Activated naive CD4-positive, alpha-beta T cell treated with anti-CD3 and anti-CD28 coated beads for 36 hours (primary cell): ENCODE results near the gene ARHGAP32. TPM values are rescaled to one million over a fixed set of nuclear protein-coding genes. Genes with fewer than 3 reads are reported as not detected.
"Not testable (repeated sequence)": the region's sequence is repeated elsewhere in the genome, so short reads cannot be mapped to it uniquely, and the experiment has no call there.

Experiments
- CTCF ChIA-PET: fragments of 350-600 bp; sonication (Branson Sonifier 250); formaldehyde crosslinking; loops from one replicate; lab custom pipeline; 2021; ENCODE audit warnings: antibody characterized with exemption; lab: Charles Lee
- DNase-seq: peaks from one replicate; pipeline ENCODE4 v3.0.0-alpha.2; 2020
- H3K27ac Mint-ChIP-seq: one replicate; pipeline ENCODE4 v1.8.0; 2021; ENCODE audit warnings: mild to moderate bottlenecking, mixed read lengths
- H3K27me3 Mint-ChIP-seq: one replicate; pipeline ENCODE4 v1.8.0; 2021; ENCODE audit warnings: low read depth, mixed read lengths
- H3K36me3 Mint-ChIP-seq: one replicate; pipeline ENCODE4 v1.8.0; 2021; ENCODE audit warnings: low read depth, mixed read lengths
- H3K4me1 Mint-ChIP-seq: one replicate; pipeline ENCODE4 v1.8.0; 2021; ENCODE audit warnings: low read depth, mixed read lengths
- H3K4me3 Mint-ChIP-seq: one replicate; pipeline ENCODE4 v1.8.0; 2021; ENCODE audit warnings: mild to moderate bottlenecking, moderate library complexity, mixed read lengths
- H3K9me3 Mint-ChIP-seq: one replicate; pipeline ENCODE4 v1.8.0; 2021; ENCODE audit warnings: mixed read lengths
- intact Hi-C: fragments of 100-400 bp; cut with micrococcal nuclease; formaldehyde crosslinking; loops from one replicate; pipeline ENCODE4 v1.15.1; 2023
- total RNA-seq, 2 experiments: library from RNA; stranded (reverse); gene quantifications; one replicate each; pipeline ENCODE4 v1.2.3, GENCODE V29; 2021

The ARHGAP32 gene
- total RNA-seq, 2 experiments from 2014 or later, result 8.9 to 10.3 TPM

DNA sequence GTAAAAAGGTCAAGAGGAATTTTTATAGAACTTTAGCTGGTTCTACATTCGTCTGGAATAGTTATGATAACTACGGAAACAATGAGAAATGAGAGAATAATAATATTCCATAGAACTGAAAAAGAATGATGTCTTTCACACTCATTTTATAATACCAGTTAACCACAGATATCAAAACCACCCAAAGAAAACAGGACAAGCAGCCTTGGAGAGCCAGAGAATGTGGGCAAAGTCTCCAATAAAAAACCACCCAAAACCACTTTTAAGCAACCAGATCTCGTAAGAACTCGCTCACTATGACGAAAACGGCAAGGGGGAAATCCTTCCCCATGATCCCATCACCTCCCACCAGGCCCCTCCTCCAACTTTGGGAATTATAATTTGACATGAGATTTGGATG is 60.8 kb downstream of the ARHGAP32 start:
- H3K36me3 Mint-ChIP-seq, result no peaks in the 10 kb centered on the region
- no peaks in the 10 kb centered on the region for H3K9me3 Mint-ChIP-seq
- H3K4me1 Mint-ChIP-seq, result no peaks in the 10 kb centered on the region
- H3K27ac Mint-ChIP-seq, result no peak overlapping the region
- intact Hi-C loops, result no loop called here
- CTCF ChIA-PET, result no interaction called here
- no peak for DNase-seq
- no peak overlapping the region for H3K4me3 Mint-ChIP-seq
- no peaks in the 10 kb centered on the region for H3K27me3 Mint-ChIP-seq

GRCh38 chr11:129128881-129129620 is 63.1 kb downstream of the ARHGAP32 start:
- H3K36me3 Mint-ChIP-seq, CTCF ChIA-PET, H3K27ac Mint-ChIP-seq, H3K4me3 Mint-ChIP-seq, H3K9me3 Mint-ChIP-seq, H3K4me1 Mint-ChIP-seq, H3K27me3 Mint-ChIP-seq, DNase-seq, intact Hi-C loops: not testable (repeated sequence)

GRCh38 chr11:129119036-129119435 is 73.1 kb downstream of the ARHGAP32 start:
- intact Hi-C loops, result no loop called here
- H3K4me1 Mint-ChIP-seq, result peaks cover 3% of the 10 kb centered on the region
- no peak overlapping the region for H3K4me3 Mint-ChIP-seq
- CTCF ChIA-PET, result interaction anchor here (0.6 to 2.7 kb wide), 5 partner anchors 131 to 245 kb away, joined by 3 to 37 read pairs (median 4); no protein-coding TSS in a partner anchor
- DNase-seq, result no peak
- H3K27ac Mint-ChIP-seq, result no peak overlapping the region
- H3K9me3 Mint-ChIP-seq, result no peaks in the 10 kb centered on the region
- no peaks in the 10 kb centered on the region for H3K36me3 Mint-ChIP-seq
- H3K27me3 Mint-ChIP-seq, result no peaks in the 10 kb centered on the region

DNA sequence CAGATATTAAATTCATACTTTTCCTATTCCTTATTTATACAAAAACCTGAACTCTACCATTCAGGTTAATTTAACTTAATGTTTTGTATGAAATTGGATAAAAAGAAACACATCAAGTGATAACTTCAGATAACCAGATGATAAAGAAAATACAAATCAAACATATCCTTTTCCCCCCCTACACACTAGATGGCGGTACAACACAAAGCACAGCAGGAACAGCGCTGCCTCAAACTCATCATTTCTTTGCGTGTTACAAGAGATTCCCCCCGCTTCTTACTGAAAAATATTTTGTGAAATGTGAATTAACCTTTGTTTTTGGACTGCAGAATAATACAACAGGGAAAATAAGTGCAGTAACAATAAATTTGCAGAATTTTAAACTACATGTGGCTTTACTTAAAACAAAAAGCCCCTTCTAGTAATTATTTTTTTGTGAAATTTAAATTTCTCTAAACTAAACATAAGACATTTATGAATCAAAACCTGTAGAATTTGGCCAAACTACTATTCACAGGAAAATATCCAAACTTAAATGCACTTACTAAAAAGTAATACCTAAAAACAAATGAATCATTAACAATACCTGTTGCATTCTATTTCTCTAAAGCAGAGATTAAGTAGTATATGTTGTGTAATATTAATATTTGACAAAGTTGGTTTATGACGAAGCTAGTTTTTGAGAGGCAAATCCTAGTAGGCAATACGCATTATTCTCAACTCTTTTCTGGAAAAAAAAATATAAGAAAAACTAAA is 74.4 kb downstream of the ARHGAP32 start:
- Mint-ChIP-seq H3K36me3 (no peaks in the 10 kb centered on the region), H3K4me3 (no peak overlapping the region), H3K9me3 (no peaks in the 10 kb centered on the region), H3K27me3 (no peaks in the 10 kb centered on the region), H3K27ac (no peak overlapping the region), H3K4me1 (peaks cover 3% of the 10 kb centered on the region)
- intact Hi-C loops, result loop anchor here (1.0 kb wide), 5 partner anchors 163 to 634 kb away; no protein-coding TSS in a partner anchor
- DNase-seq, result peak; percentile 64
- CTCF ChIA-PET, result interaction anchor here (0.7 to 2.7 kb wide), 8 partner anchors 11 to 365 kb away, joined by 3 to 37 read pairs (median 3); no protein-coding TSS in a partner anchor

GRCh38 chr11:129115652-129116586 is 76.2 kb downstream of the ARHGAP32 start:
- H3K4me1 Mint-ChIP-seq, result peaks cover 3% of the 10 kb centered on the region
- H3K36me3 Mint-ChIP-seq, result no peaks in the 10 kb centered on the region
- no peaks in the 10 kb centered on the region for H3K9me3 Mint-ChIP-seq
- CTCF ChIA-PET, result no interaction called here
- no peaks in the 10 kb centered on the region for H3K27me3 Mint-ChIP-seq
- no peak overlapping the region for H3K4me3 Mint-ChIP-seq
- no peak overlapping the region for H3K27ac Mint-ChIP-seq
- intact Hi-C loops, result loop anchor here (1.0 kb wide), 1 partner anchor 151 kb away; no protein-coding TSS in a partner anchor
- DNase-seq, result no peak

GRCh38 chr11:129109701-129110100 is 82.4 kb downstream of the ARHGAP32 start:
- Mint-ChIP-seq H3K4me3 (no peak overlapping the region), H3K9me3 (peaks cover 7% of the 10 kb centered on the region), H3K27ac (no peak overlapping the region), H3K27me3 (no peaks in the 10 kb centered on the region), H3K4me1 (no peaks in the 10 kb centered on the region), H3K36me3 (peaks cover 6% of the 10 kb centered on the region)
- intact Hi-C loops, result no loop called here
- no peak for DNase-seq
- CTCF ChIA-PET, result no interaction called here

DNA sequence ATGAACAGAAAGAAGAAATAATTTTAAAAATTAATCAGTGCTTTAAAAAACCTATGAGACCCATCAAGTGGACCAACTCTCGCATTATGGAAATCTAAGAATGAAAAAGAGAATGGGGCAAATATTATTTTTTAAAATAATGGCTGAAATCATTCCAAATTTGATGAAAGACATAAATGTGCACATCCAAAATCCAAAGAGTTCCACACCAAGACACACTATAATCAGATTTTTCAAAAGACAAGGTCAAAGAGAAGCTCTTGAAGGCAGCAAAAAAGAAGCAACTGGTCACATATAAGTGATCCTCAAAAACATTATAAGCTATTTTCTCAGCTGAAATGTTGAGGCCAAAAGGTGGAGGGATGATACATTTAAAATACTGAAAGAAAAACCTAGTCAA is 85.3 kb downstream of the ARHGAP32 start:
- peaks cover 7% of the 10 kb centered on the region for H3K9me3 Mint-ChIP-seq

DNA sequence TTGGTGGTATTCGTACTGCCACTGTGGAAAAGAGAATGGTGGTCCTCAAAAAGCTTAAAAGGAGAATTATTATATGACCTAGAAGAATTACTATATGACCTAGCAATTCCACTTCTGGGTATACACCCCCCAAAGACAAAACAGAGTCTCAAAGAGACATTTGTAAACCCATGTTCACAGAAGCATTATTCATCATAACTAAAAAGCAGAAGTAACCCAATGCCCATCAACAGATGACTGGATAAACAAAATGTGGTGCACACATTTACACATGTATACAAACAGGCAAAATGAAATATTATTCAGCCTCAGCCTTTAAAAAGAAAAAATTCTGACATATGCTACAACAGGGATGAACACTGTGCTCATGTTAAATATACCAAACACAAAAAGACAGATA is 89.4 kb downstream of the ARHGAP32 start:
- H3K4me3 Mint-ChIP-seq, result no peak overlapping the region
- DNase-seq, result no peak
- H3K4me1 Mint-ChIP-seq, result no peaks in the 10 kb centered on the region
- H3K9me3 Mint-ChIP-seq, result peaks cover 10% of the 10 kb centered on the region
- no peaks in the 10 kb centered on the region for H3K27me3 Mint-ChIP-seq
- peaks cover 12% of the 10 kb centered on the region for H3K36me3 Mint-ChIP-seq
- H3K27ac Mint-ChIP-seq, result no peak overlapping the region
- intact Hi-C loops, result no loop called here
- CTCF ChIA-PET, result interaction anchor here (0.7 kb wide), 1 partner anchor 306 kb away, joined by 3 read pairs; no protein-coding TSS in a partner anchor

More for the DNA sequence above, 85.3 kb downstream of the ARHGAP32 start:
- Mint-ChIP-seq H3K4me1 (no peaks in the 10 kb centered on the region), H3K27ac (no peak overlapping the region), H3K27me3 (no peaks in the 10 kb centered on the region), H3K36me3 (peaks cover 6% of the 10 kb centered on the region), H3K4me3 (no peak overlapping the region)
- intact Hi-C loops, result no loop called here
- CTCF ChIA-PET, result interaction anchor here (0.7 to 1.0 kb wide), 2 partner anchors 11 to 1293 kb away, joined by 3 to 4 read pairs; no protein-coding TSS in a partner anchor
- no peak for DNase-seq

GRCh38 chr11:129102225-129102624 is 89.9 kb downstream of the ARHGAP32 start:
- CTCF ChIA-PET, result no interaction called here

GRCh38 chr11:129093283-129093682 is 98.8 kb downstream of the ARHGAP32 start:
- no peak for DNase-seq
- intact Hi-C loops, result no loop called here
- H3K9me3 Mint-ChIP-seq, result peaks cover 7% of the 10 kb centered on the region
- H3K4me1 Mint-ChIP-seq, result no peaks in the 10 kb centered on the region
- no peaks in the 10 kb centered on the region for H3K27me3 Mint-ChIP-seq
- CTCF ChIA-PET, result interaction anchor here (0.6 to 0.9 kb wide), 2 partner anchors 126 to 238 kb away, joined by 3 read pairs; no protein-coding TSS in a partner anchor
- no peak overlapping the region for H3K27ac Mint-ChIP-seq
- peaks cover 6% of the 10 kb centered on the region for H3K36me3 Mint-ChIP-seq
- no peak overlapping the region for H3K4me3 Mint-ChIP-seq

More at GRCh38 chr11:129102225-129102624, 89.9 kb downstream of the ARHGAP32 start:
- H3K36me3 Mint-ChIP-seq, result peaks cover 15% of the 10 kb centered on the region
- no peak overlapping the region for H3K4me3 Mint-ChIP-seq
- H3K4me1 Mint-ChIP-seq, result no peaks in the 10 kb centered on the region
- H3K9me3 Mint-ChIP-seq, result peaks cover 14% of the 10 kb centered on the region
- no peak overlapping the region for H3K27ac Mint-ChIP-seq
- H3K27me3 Mint-ChIP-seq, result no peaks in the 10 kb centered on the region
- intact Hi-C loops, result no loop called here
- DNase-seq, result no peak

DNA sequence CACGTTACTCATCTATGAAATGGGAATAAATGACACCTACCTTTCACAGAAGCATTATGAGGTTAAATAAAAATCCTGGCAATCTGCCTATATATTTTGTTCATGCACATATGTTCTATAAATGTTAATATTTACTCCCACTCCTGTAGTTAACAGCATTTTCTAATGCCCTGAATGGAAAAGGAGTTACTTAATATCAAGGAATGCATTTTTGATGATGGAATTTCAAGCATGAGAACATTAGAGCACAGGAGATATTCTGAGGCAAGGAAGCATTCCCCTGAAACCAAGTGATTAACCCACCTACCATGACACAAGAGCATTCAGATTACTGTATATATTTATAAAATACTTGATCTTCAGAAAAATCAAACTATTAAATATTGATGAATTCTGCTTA is 102.1 kb downstream of the ARHGAP32 start:
- no peak for DNase-seq
- no peak overlapping the region for H3K4me3 Mint-ChIP-seq
- intact Hi-C loops, result no loop called here
- H3K9me3 Mint-ChIP-seq, result no peaks in the 10 kb centered on the region
- no peaks in the 10 kb centered on the region for H3K27me3 Mint-ChIP-seq
- CTCF ChIA-PET, result no interaction called here
- no peak overlapping the region for H3K27ac Mint-ChIP-seq
- peaks cover 1% of the 10 kb centered on the region for H3K36me3 Mint-ChIP-seq
- no peaks in the 10 kb centered on the region for H3K4me1 Mint-ChIP-seq
